H1 (cell line): Measurements from ENCODE around the gene INTS7. TPM values are rescaled to one million over a fixed set of nuclear protein-coding genes. Genes with fewer than 3 reads are reported as not detected.

Source experiments
- CTCF ChIA-PET: fragments of 300-600 bp; sonication (Branson Sonifier 250); formaldehyde crosslinking; loops from one replicate; lab custom pipeline; 2021; ENCODE audit not compliant: partially characterized antibody; lab: Charles Lee
- POLR2A ChIA-PET: fragments of 300-600 bp; sonication (Branson Sonifier 250); formaldehyde crosslinking; loops from one replicate; lab custom pipeline; 2021; ENCODE audit warnings: inconsistent platforms; ENCODE audit not compliant: partially characterized antibody; lab: Charles Lee
- DNase-seq, 2 experiments: peaks; one replicate each; pipeline versions ENCODE4 v3.0.0 to v3.0.0-alpha.2; 2010 to 2022; ENCODE audit warnings: low spot score in 2 of 2, low read depth in 1 of 2, mixed read lengths in 1 of 2
- FAIRE-seq: peaks from 2 replicates; lab custom pipeline; 2011; peaks lifted over from hg19 to GRCh38; lab: Jason Lieb, UNC
- H2AFZ ChIP-seq: 2 replicates; pipeline ENCODE4 v1.8.1; 2012; ENCODE audit warnings: low read length, inconsistent platforms
- H2AK5ac ChIP-seq: 2 replicates; pipeline ENCODE4 v1.6.1; 2013; ENCODE audit warnings: low read depth, low read length
- H2BK120ac ChIP-seq: replicated peaks from 2 replicates; pipeline ENCODE3; 2013; ENCODE audit warnings: low read depth, low read length, inconsistent platforms
- H2BK12ac ChIP-seq: 2 replicates; pipeline ENCODE4 v1.6.1; 2013; ENCODE audit warnings: low read depth, low read length
- H2BK15ac ChIP-seq: 2 replicates; pipeline ENCODE4 v1.6.1; 2013; ENCODE audit warnings: low read length
- H2BK20ac ChIP-seq: 2 replicates; pipeline ENCODE4 v1.6.1; 2013; ENCODE audit warnings: low read length
- H2BK5ac ChIP-seq: 2 replicates; pipeline ENCODE4 v1.6.1; 2013; ENCODE audit warnings: low read depth, low read length
- H3K14ac ChIP-seq: 2 replicates; pipeline ENCODE4 v1.6.1; 2013; ENCODE audit warnings: inconsistent platforms; ENCODE audit not compliant: insufficient read length
- H3K18ac ChIP-seq: 2 replicates; pipeline ENCODE4 v1.6.1; 2013; ENCODE audit warnings: low read length; ENCODE audit errors: extremely low read depth
- H3K23ac ChIP-seq: 2 replicates; pipeline ENCODE4 v1.6.1; 2013; ENCODE audit warnings: inconsistent platforms; ENCODE audit not compliant: insufficient read length
- H3K23me2 ChIP-seq: 2 replicates; pipeline ENCODE4 v1.6.1; 2013; ENCODE audit warnings: low read depth, low read length
- H3K27ac ChIP-seq: 2 replicates; pipeline ENCODE4 v1.6.1; 2011; ENCODE audit warnings: low read depth, low read length, inconsistent platforms
- H3K27me3 ChIP-seq, 4 experiments: replicated peaks in 1 of 4; 1 replicate in 1 of 4; 2 replicates in 3 of 4; pipeline versions ENCODE4 v1.6.1 to v1.8.1; 2011 to 2013; ENCODE audit warnings: low read length in 3 of 4, mild to moderate bottlenecking in 3 of 4, inconsistent platforms in 2 of 4, mixed read lengths in 2 of 4, moderate library complexity in 1 of 4; ENCODE audit not compliant: control insufficient read depth in 3 of 4, insufficient read depth in 3 of 4; ENCODE audit errors: extremely low read depth in 1 of 4
- H3K36me3 ChIP-seq, 4 experiments: 2 replicates each; pipeline versions ENCODE4 v1.6.1 to v1.8.1; 2011 to 2013; ENCODE audit warnings: mild to moderate bottlenecking in 4 of 4, low read length in 3 of 4, moderate library complexity in 2 of 4, control low read depth in 1 of 4, inconsistent platforms in 1 of 4; ENCODE audit not compliant: insufficient read depth in 4 of 4, control insufficient read depth in 2 of 4
- H3K4ac ChIP-seq: replicated peaks from 2 replicates; pipeline ENCODE3; 2013; ENCODE audit warnings: low read length, low read depth, mixed read lengths, inconsistent platforms; ENCODE audit not compliant: insufficient read length
- H3K4me1 ChIP-seq, 4 experiments: replicated peaks in 1 of 4; 1 replicate in 1 of 4; 2 replicates in 3 of 4; pipeline versions ENCODE4 v1.6.1 to v1.8.1; 2011 to 2013; ENCODE audit warnings: low read length in 3 of 4, inconsistent platforms in 2 of 4, mixed read lengths in 1 of 4; ENCODE audit not compliant: insufficient read depth in 4 of 4, control insufficient read depth in 3 of 4
- H3K4me2 ChIP-seq, 2 experiments: 2 replicates each; pipeline versions ENCODE4 v1.6.1 to v1.8.1; 2011 to 2013; ENCODE audit warnings: low read depth in 2 of 2, low read length in 2 of 2, control low read depth in 1 of 2, inconsistent platforms in 1 of 2, mild to moderate bottlenecking in 1 of 2; ENCODE audit not compliant: insufficient read depth in 1 of 2
- H3K4me3 ChIP-seq, 4 experiments: fragments of 200-600, 300-600 bp in 1 of 4; sonication (generic), shearing (Covaris generic), sonication (Bioruptor Twin) in 1 of 4; 2 replicates each; pipeline versions ENCODE4 v1.5.1 to v1.8.1; 2011 to 2016; ENCODE audit warnings: low read length in 4 of 4, low read depth in 3 of 4, control low read depth in 2 of 4, inconsistent platforms in 2 of 4, mild to moderate bottlenecking in 2 of 4, mixed read lengths in 1 of 4, moderate library complexity in 1 of 4; ENCODE audit not compliant: insufficient read depth in 2 of 4; ENCODE audit errors: extremely low read depth in 1 of 4
- H3K56ac ChIP-seq: replicated peaks from 2 replicates; pipeline ENCODE3; 2013; ENCODE audit warnings: low read depth, mild to moderate bottlenecking, mixed read lengths, low read length, inconsistent platforms; ENCODE audit not compliant: insufficient read length
- H3K79me1 ChIP-seq: 2 replicates; pipeline ENCODE4 v1.6.1; 2013; ENCODE audit warnings: low read depth, low read length, control low read depth
- H3K79me2 ChIP-seq, 2 experiments: 2 replicates each; pipeline versions ENCODE4 v1.6.1 to v1.8.1; 2012 to 2013; ENCODE audit warnings: low read length in 2 of 2, mild to moderate bottlenecking in 2 of 2, inconsistent platforms in 1 of 2; ENCODE audit not compliant: insufficient read depth in 2 of 2, control insufficient read depth in 1 of 2
- H3K9ac ChIP-seq, 4 experiments: replicated peaks in 1 of 4; 1 replicate in 1 of 4; 2 replicates in 3 of 4; pipeline versions ENCODE4 v1.6.1 to v1.8.1; 2011 to 2013; ENCODE audit warnings: low read depth in 3 of 4, low read length in 3 of 4, control low read depth in 2 of 4, mild to moderate bottlenecking in 2 of 4, moderate library complexity in 2 of 4, inconsistent platforms in 1 of 4; ENCODE audit errors: extremely low read depth in 1 of 4
- H3K9me3 ChIP-seq, 2 experiments: 2 replicates each; pipeline versions ENCODE4 v1.6.1 to v1.8.1; 2012 to 2013; ENCODE audit warnings: mild to moderate bottlenecking in 2 of 2, moderate library complexity in 2 of 2, control low read depth in 1 of 2, inconsistent platforms in 1 of 2, low read depth in 1 of 2, low read length in 1 of 2, mixed read lengths in 1 of 2; ENCODE audit not compliant: insufficient read depth in 2 of 2
- H4K20me1 ChIP-seq, 2 experiments: replicated peaks in 1 of 2; 2 replicates each; pipeline versions ENCODE3 to v1.8.1; 2011 to 2013; ENCODE audit warnings: inconsistent platforms in 2 of 2, low read length in 2 of 2, mild to moderate bottlenecking in 1 of 2; ENCODE audit not compliant: insufficient read depth in 2 of 2, control insufficient read depth in 1 of 2
- H4K5ac ChIP-seq: 2 replicates; pipeline ENCODE4 v1.6.1; 2013; ENCODE audit warnings: low read length, low read depth, mixed read lengths, inconsistent platforms; ENCODE audit not compliant: insufficient read length
- H4K8ac ChIP-seq: 2 replicates; pipeline ENCODE4 v1.8.0; 2013; ENCODE audit warnings: mild to moderate bottlenecking, moderate library complexity, low read length, inconsistent platforms; ENCODE audit not compliant: insufficient read depth; ENCODE audit errors: extremely low read depth
- H4K91ac ChIP-seq: replicated peaks from 2 replicates; pipeline ENCODE3; 2013; ENCODE audit warnings: low read length, mixed read lengths, inconsistent platforms; ENCODE audit not compliant: insufficient read length
- ATF2 ChIP-seq: IDR thresholded peaks from 2 replicates; pipeline ENCODE4 v1.6.1; 2012; ENCODE audit warnings: low read length, inconsistent platforms
- BACH1 ChIP-seq: IDR thresholded peaks from 2 replicates; pipeline ENCODE4 v1.6.1; 2012; ENCODE audit warnings: low read length, improper control_type of control experiment
- BRCA1 ChIP-seq: IDR thresholded peaks from 2 replicates; pipeline ENCODE4 v1.6.1; 2012; ENCODE audit warnings: low read depth, low read length, improper control_type of control experiment
- EP300 ChIP-seq, 2 experiments: IDR thresholded peaks; 1 replicate in 1 of 2; 2 replicates in 1 of 2; pipeline ENCODE4 v1.6.1; 2011 to 2012; ENCODE audit warnings: low read depth in 2 of 2, low read length in 2 of 2, mild to moderate bottlenecking in 2 of 2, borderline replicate concordance in 1 of 2, inconsistent platforms in 1 of 2, moderate library complexity in 1 of 2
- MAFK ChIP-seq: IDR thresholded peaks from 2 replicates; pipeline ENCODE4 v1.6.1; 2012; ENCODE audit warnings: low read depth, mild to moderate bottlenecking, improper control_type of control experiment, low read length
- WGBS, 2 experiments: shearing (Covaris generic) in 1 of 2; methylation state at CpG; one replicate each; pipeline versions ENCODE4 v1.1.6 to v1.1.7; 2013 to 2015; ENCODE audit warnings: low lambda C conversion rate in 2 of 2, mixed read lengths in 2 of 2, inconsistent platforms in 1 of 2, low coverage in 1 of 2, missing lambda C conversion rate in 1 of 2; ENCODE audit not compliant: insufficient replicate concordance in 2 of 2, insufficient coverage in 1 of 2, insufficient read length in 1 of 2; ENCODE audit errors: extremely low coverage in 1 of 2, missing lambda C conversion rate in 1 of 2; 5-methylcytosine and 5-hydroxymethylcytosine counted together
- polyA plus RNA-seq, 7 experiments: library from polyadenylated mRNA; depleted of rRNA in 3 of 7; stranded (reverse) in 5 of 7; unstranded in 2 of 7; fragments of >200 nt in 5 of 7; fragments of 200-250 nt in 2 of 7; gene quantifications; 1 replicate in 5 of 7; 2 replicates in 1 of 7; 4 replicates in 1 of 7; pipeline versions ENCODE4 v1.2.1 to v1.2.3, GENCODE V29; 2011 to 2013; ENCODE audit warnings: missing spikeins in 2 of 7, mixed read lengths in 2 of 7
- total RNA-seq: library from RNA; stranded (reverse); fragmentation: NEBNext Ultra II Directional; extraction: Animal tissue kit (Norgen Biotek cat#: 25700); gene quantifications from 2 replicates; pipeline ENCODE4 v1.2.1, GENCODE V29; 2021

INTS7 gene
- total and polyA plus RNA-seq, 2 of the 8 experiments (the other 6 are each of a cell fraction or from before 2014, with no cell fraction given): 15.2 to 22.4 TPM

- H4K91ac ChIP-seq: no peak overlapping the region
- 92% methylated on average over 3 of the region's 3 CpGs; no CpG with 5 or more reads in 1 of the 2 experiments for WGBS, 2 experiments
- no peak overlapping the region for H2BK15ac ChIP-seq
- H3K9me3 ChIP-seq: no peaks in the 10 kb centered on the region
- no peak overlapping the region for H2BK5ac ChIP-seq
- H3K23ac ChIP-seq: no peak overlapping the region
- no peak overlapping the region for H2AFZ ChIP-seq
- TF ChIP-seq MAFK: peak; percentile 99
- TF ChIP-seq EP300 (IDR thresholded peaks at IDR 0.05; ENCODE audit: borderline replicate concordance in 1 of 2, low read depth in 2 of 2, low read length in 2 of 2): no peak
- no peak for TF ChIP-seq BRCA1
- TF ChIP-seq BACH1: peak; percentile 52
- TF ChIP-seq ATF2: no peak
- H2AK5ac ChIP-seq: no peak overlapping the region
- no peak overlapping the region for H3K9ac ChIP-seq
- no peak overlapping the region for H3K4me2 ChIP-seq
- no peak overlapping the region for H4K8ac ChIP-seq
- CTCF ChIA-PET: no interaction called here
- no peak overlapping the region for H3K18ac ChIP-seq
- no peaks in the 10 kb centered on the region for H3K23me2 ChIP-seq
- H3K27ac ChIP-seq: no peak overlapping the region
- H3K36me3 ChIP-seq: peaks cover 0 to 8% (median under 1%) of the 10 kb centered on the region in 4 experiments; a peak in 2 of 8 replicates
- H3K4me1 ChIP-seq: no peaks in the 10 kb centered on the region
- no peak overlapping the region for H2BK120ac ChIP-seq
- H3K14ac ChIP-seq: no peak overlapping the region
- H3K4me3 ChIP-seq: no peak overlapping the region
- no peak overlapping the region for H2BK20ac ChIP-seq
- no peaks in the 10 kb centered on the region for H3K79me2 ChIP-seq
- no peaks in the 10 kb centered on the region; the same call in 1 of the 2 replicates for H3K79me1 ChIP-seq
- no peaks in the 10 kb centered on the region for H3K27me3 ChIP-seq
- H2BK12ac ChIP-seq: no peak overlapping the region
- DNase-seq (no peak), FAIRE-seq (no peak)
- POLR2A ChIA-PET: no interaction called here
- no peak overlapping the region for H4K5ac ChIP-seq
- no peaks in the 10 kb centered on the region for H4K20me1 ChIP-seq
- H3K56ac ChIP-seq: no peak overlapping the region
- no peak overlapping the region for H3K4ac ChIP-seq
Measured at GRCh38 chr1:211967704-211968103, 67.7 kb downstream of the INTS7 start.
